GM12878 (cell line): Measurements from ENCODE around the gene TRIM17. TPM values are rescaled to one million over a fixed set of nuclear protein-coding genes. Genes with fewer than 3 reads are reported as not detected.

Source experiments
- DPF2 ChIP-seq: fragments of 450-650 bp; IDR thresholded peaks from 2 replicates; pipeline ENCODE4 v1.6.1; 2017; ENCODE audit warnings: mild to moderate bottlenecking
- EGR1 ChIP-seq, 2 experiments: IDR thresholded peaks; 1 replicate in 1 of 2; 2 replicates in 1 of 2; pipeline ENCODE4 v1.6.1; 2011 to 2012; ENCODE audit warnings: low read depth in 2 of 2, low read length in 2 of 2, borderline replicate concordance in 1 of 2, mild to moderate bottlenecking in 1 of 2, moderate library complexity in 1 of 2
- MTA2 ChIP-seq: fragments of 450-650 bp; IDR thresholded peaks from 2 replicates; pipeline ENCODE4 v1.6.1; 2016; ENCODE audit warnings: low read depth, mild to moderate bottlenecking, moderate library complexity
- SUZ12 ChIP-seq: fragments of 200-600 bp; sonication (generic); IDR thresholded peaks from one replicate; pipeline ENCODE4 v1.6.1; 2018; ENCODE audit warnings: antibody characterized with exemption, mild to moderate bottlenecking; ENCODE audit not compliant: unreplicated experiment
- ZNF622 ChIP-seq: fragments of 450-650 bp; IDR thresholded peaks from 2 replicates; pipeline ENCODE4 v1.6.1; 2017; ENCODE audit warnings: mild to moderate bottlenecking, inconsistent platforms
- polyA plus RNA-seq, 11 experiments: library from polyadenylated mRNA; depleted of rRNA in 4 of 11; unstranded in 6 of 11; stranded (reverse) in 5 of 11; fragments of >200 nt; fragmentation: Nextera tagmentation in 4 of 11; fragmentation: Illumina TruSeq in 1 of 11; extraction: Ambion mirVana in 4 of 11; extraction: Trizol in 1 of 11; gene quantifications; 1 replicate in 1 of 11; 2 replicates in 10 of 11; pipeline versions ENCODE4 v1.2.1 to v1.2.3, GENCODE V29; 2011 to 2016; ENCODE audit warnings: inconsistent platforms in 2 of 11, missing spikeins in 2 of 11, low read depth in 1 of 11
- total RNA-seq, 4 experiments: library from RNA; depleted of rRNA in 3 of 4; stranded (reverse); fragments of >200 nt in 3 of 4; fragmentation: Illumina TruSeq in 1 of 4; extraction: Trizol in 1 of 4; gene quantifications; 2 replicates each; pipeline versions ENCODE4 v1.2.1 to v1.2.3, GENCODE V29; 2013 to 2021
- TF ChIP-seq, protein P1 (sequence below): fragments of 450-650 bp; IDR thresholded peaks from 2 replicates; pipeline ENCODE4 v1.6.1; 2017; ENCODE audit warnings: mild to moderate bottlenecking, low read depth, inconsistent platforms; ENCODE audit not compliant: poor library complexity, severe bottlenecking
- TF ChIP-seq, protein P2 (sequence below): fragments of 450-650 bp; IDR thresholded peaks from 2 replicates; pipeline ENCODE4 v1.6.1; 2017; ENCODE audit warnings: antibody characterized with exemption, mild to moderate bottlenecking, moderate library complexity
- TF ChIP-seq, protein P3 (sequence below): fragments of 450-650 bp; IDR thresholded peaks from 2 replicates; pipeline ENCODE4 v1.6.1; 2018; ENCODE audit warnings: borderline replicate concordance, mild to moderate bottlenecking; ENCODE audit not compliant: partially characterized antibody
- TF ChIP-seq, protein P4 (sequence below), 3 experiments: IDR thresholded peaks in 2 of 3; conservative IDR thresholded peaks in 1 of 3; 2 replicates each; pipeline ENCODE4 v1.5.1; 2011; ENCODE audit warnings: low read depth in 3 of 3, low read length in 3 of 3, mild to moderate bottlenecking in 3 of 3, control low read depth in 2 of 3, moderate library complexity in 2 of 3, inconsistent platforms in 1 of 3, mixed read lengths in 1 of 3; ENCODE audit not compliant: control insufficient read depth in 2 of 3, insufficient read depth in 1 of 3; ENCODE audit errors: extremely low read depth in 1 of 3
- TF ChIP-seq, protein P5 (sequence below): IDR thresholded peaks from 2 replicates; pipeline ENCODE4 v1.6.1; 2011; ENCODE audit warnings: mild to moderate bottlenecking, low read depth, low read length, moderate library complexity; ENCODE audit not compliant: insufficient replicate concordance
- TF ChIP-seq, protein P6 (sequence below): fragments of 450-650 bp; IDR thresholded peaks from 2 replicates; pipeline ENCODE4 v1.6.1; 2017; ENCODE audit warnings: mild to moderate bottlenecking

TRIM17 gene
- total and polyA plus RNA-seq, 10 of the 15 experiments (the other 5 are each of a cell fraction or from before 2014, with no cell fraction given) = 0.16 to 0.32 TPM; not detected in 8

DNA sequence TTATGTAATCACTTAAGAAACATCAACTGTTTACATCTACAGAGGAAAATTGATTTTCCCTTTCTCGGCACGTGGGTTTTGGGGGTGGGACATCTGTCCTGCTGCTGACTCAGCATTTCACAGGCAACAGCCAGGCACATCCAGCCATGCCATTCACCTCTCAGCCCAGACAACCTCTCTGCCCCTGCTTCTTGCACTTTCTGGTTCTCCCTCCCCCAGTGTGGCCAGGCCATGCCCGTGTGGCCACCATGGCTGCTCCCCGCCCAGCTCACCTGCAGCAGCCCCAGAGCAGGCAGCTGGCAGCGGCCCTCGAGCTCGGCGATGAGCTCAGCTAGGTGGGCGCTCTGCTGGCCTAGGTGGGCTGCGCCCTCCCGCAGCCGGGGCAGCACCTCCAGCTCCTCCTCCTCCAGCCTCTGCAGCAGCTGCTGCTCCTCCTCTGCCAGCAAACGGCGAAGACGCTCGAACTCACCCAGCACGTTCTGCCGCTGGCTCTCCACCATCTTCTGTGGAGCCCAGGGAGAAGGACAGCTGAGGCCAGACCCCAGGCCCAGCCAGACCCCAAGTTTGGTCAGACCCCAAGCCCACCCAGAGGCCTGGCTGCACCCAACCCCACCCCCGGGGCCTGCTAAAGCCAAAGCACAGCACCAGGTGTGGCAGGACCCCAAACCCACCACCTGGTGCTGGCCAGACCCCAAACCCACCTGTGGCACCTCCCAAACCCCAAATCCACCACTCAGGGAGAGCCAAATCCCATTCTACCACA lies 15.8 kb downstream of the TRIM17 start (continued):
- TF ChIP-seq, protein P1, sequence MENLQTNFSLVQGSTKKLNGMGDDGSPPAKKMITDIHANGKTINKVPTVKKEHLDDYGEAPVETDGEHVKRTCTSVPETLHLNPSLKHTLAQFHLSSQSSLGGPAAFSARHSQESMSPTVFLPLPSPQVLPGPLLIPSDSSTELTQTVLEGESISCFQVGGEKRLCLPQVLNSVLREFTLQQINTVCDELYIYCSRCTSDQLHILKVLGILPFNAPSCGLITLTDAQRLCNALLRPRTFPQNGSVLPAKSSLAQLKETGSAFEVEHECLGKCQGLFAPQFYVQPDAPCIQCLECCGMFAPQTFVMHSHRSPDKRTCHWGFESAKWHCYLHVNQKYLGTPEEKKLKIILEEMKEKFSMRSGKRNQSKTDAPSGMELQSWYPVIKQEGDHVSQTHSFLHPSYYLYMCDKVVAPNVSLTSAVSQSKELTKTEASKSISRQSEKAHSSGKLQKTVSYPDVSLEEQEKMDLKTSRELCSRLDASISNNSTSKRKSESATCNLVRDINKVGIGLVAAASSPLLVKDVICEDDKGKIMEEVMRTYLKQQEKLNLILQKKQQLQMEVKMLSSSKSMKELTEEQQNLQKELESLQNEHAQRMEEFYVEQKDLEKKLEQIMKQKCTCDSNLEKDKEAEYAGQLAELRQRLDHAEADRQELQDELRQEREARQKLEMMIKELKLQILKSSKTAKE = no peak
- TF ChIP-seq SUZ12 (no peak), MTA2 (no peak), DPF2 (no peak), ZNF622 (no peak), EGR1 (IDR thresholded peaks at IDR 0.05; ENCODE audit: borderline replicate concordance in 1 of 2, low read depth in 2 of 2, low read length in 2 of 2) (no peak)
- TF ChIP-seq, protein P2, sequence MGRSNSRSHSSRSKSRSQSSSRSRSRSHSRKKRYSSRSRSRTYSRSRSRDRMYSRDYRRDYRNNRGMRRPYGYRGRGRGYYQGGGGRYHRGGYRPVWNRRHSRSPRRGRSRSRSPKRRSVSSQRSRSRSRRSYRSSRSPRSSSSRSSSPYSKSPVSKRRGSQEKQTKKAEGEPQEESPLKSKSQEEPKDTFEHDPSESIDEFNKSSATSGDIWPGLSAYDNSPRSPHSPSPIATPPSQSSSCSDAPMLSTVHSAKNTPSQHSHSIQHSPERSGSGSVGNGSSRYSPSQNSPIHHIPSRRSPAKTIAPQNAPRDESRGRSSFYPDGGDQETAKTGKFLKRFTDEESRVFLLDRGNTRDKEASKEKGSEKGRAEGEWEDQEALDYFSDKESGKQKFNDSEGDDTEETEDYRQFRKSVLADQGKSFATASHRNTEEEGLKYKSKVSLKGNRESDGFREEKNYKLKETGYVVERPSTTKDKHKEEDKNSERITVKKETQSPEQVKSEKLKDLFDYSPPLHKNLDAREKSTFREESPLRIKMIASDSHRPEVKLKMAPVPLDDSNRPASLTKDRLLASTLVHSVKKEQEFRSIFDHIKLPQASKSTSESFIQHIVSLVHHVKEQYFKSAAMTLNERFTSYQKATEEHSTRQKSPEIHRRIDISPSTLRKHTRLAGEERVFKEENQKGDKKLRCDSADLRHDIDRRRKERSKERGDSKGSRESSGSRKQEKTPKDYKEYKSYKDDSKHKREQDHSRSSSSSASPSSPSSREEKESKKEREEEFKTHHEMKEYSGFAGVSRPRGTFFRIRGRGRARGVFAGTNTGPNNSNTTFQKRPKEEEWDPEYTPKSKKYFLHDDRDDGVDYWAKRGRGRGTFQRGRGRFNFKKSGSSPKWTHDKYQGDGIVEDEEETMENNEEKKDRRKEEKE = no peak
- TF ChIP-seq, protein P3, sequence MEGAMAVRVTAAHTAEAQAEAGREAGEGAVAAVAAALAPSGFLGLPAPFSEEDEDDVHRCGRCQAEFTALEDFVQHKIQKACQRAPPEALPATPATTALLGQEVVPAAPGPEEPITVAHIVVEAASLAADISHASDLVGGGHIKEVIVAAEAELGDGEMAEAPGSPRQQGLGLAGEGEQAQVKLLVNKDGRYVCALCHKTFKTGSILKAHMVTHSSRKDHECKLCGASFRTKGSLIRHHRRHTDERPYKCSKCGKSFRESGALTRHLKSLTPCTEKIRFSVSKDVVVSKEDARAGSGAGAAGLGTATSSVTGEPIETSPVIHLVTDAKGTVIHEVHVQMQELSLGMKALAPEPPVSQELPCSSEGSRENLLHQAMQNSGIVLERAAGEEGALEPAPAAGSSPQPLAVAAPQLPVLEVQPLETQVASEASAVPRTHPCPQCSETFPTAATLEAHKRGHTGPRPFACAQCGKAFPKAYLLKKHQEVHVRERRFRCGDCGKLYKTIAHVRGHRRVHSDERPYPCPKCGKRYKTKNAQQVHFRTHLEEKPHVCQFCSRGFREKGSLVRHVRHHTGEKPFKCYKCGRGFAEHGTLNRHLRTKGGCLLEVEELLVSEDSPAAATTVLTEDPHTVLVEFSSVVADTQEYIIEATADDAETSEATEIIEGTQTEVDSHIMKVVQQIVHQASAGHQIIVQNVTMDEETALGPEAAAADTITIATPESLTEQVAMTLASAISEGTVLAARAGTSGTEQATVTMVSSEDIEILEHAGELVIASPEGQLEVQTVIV = no peak
- TF ChIP-seq, protein P4, sequence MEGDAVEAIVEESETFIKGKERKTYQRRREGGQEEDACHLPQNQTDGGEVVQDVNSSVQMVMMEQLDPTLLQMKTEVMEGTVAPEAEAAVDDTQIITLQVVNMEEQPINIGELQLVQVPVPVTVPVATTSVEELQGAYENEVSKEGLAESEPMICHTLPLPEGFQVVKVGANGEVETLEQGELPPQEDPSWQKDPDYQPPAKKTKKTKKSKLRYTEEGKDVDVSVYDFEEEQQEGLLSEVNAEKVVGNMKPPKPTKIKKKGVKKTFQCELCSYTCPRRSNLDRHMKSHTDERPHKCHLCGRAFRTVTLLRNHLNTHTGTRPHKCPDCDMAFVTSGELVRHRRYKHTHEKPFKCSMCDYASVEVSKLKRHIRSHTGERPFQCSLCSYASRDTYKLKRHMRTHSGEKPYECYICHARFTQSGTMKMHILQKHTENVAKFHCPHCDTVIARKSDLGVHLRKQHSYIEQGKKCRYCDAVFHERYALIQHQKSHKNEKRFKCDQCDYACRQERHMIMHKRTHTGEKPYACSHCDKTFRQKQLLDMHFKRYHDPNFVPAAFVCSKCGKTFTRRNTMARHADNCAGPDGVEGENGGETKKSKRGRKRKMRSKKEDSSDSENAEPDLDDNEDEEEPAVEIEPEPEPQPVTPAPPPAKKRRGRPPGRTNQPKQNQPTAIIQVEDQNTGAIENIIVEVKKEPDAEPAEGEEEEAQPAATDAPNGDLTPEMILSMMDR (IDR thresholded peaks at IDR 0.05 in 2 of 3, conservative IDR thresholded peaks at IDR 0.05 in 1 of 3; ENCODE audit: control insufficient read depth in 2 of 3, extremely low read depth in 1 of 3, insufficient read depth in 1 of 3, low read depth in 3 of 3, low read length in 3 of 3) = no peak
- TF ChIP-seq, protein P5, sequence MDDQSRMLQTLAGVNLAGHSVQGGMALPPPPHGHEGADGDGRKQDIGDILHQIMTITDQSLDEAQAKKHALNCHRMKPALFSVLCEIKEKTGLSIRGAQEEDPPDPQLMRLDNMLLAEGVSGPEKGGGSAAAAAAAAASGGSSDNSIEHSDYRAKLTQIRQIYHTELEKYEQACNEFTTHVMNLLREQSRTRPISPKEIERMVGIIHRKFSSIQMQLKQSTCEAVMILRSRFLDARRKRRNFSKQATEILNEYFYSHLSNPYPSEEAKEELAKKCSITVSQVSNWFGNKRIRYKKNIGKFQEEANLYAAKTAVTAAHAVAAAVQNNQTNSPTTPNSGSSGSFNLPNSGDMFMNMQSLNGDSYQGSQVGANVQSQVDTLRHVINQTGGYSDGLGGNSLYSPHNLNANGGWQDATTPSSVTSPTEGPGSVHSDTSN = no peak
- TF ChIP-seq, protein P6, sequence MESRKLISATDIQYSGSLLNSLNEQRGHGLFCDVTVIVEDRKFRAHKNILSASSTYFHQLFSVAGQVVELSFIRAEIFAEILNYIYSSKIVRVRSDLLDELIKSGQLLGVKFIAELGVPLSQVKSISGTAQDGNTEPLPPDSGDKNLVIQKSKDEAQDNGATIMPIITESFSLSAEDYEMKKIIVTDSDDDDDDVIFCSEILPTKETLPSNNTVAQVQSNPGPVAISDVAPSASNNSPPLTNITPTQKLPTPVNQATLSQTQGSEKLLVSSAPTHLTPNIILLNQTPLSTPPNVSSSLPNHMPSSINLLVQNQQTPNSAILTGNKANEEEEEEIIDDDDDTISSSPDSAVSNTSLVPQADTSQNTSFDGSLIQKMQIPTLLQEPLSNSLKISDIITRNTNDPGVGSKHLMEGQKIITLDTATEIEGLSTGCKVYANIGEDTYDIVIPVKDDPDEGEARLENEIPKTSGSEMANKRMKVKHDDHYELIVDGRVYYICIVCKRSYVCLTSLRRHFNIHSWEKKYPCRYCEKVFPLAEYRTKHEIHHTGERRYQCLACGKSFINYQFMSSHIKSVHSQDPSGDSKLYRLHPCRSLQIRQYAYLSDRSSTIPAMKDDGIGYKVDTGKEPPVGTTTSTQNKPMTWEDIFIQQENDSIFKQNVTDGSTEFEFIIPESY = no peak
